GM18498 (cell line): ENCODE measurements around the gene HNRNPA0.

Experiments used
- ATAC-seq: cut with Tn5 transposase; IDR thresholded peaks from one replicate; pipeline ENCODE4 v1.9.1; 2021; ENCODE audit warnings: mild to moderate bottlenecking, moderate library complexity; ENCODE audit not compliant: unreplicated experiment

HNRNPA0 gene

GRCh38 chr5:137754961-137755762 lies 999 bp upstream of the HNRNPA0 start:
- ATAC-seq = peak; percentile 29

GRCh38 chr5:137753691-137754187 lies 424 bp downstream of the HNRNPA0 start:
- ATAC-seq = peak; percentile 16

DNA sequence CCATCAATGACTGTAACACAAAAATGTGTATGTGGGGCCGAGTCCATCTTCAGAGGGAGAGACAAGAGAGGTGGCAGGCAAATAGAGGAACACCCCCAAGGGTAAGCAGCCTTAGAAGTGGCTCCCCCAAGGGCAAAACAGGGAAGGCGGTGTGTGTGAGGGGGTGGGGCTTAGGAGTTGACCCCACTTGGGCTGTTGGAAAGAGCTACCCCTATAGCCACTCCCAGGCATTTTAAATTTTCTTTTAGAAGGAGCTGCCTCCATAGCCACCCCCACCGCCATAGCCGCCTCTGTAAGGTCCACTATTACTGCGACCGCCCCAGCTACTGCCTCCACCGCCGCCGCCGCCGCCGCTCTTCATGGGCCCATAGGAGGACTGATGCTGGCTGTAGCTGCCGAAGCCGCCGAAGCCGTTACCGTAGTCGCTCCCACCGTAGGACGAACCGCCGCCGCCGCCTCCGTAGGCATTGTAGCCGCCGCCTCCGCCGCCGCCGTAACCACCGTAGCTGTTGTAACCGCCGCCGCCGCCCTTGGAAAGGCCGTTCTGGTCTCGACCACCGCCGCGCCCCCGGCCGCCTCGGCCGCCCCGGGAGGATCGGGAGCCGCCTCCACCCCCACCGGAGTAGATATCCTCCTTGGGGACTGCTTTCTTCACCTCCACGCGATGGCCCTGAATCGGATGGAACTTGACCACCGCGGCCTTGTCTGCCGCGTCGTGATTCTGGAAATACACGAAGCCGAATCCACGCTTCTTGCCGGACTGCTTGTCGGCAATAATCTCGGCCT lies 1.1 kb downstream of the HNRNPA0 start:
- ATAC-seq = no peak

GRCh38 chr5:137751869-137752491 lies 2.2 kb downstream of the HNRNPA0 start:
- ATAC-seq = no peak

DNA sequence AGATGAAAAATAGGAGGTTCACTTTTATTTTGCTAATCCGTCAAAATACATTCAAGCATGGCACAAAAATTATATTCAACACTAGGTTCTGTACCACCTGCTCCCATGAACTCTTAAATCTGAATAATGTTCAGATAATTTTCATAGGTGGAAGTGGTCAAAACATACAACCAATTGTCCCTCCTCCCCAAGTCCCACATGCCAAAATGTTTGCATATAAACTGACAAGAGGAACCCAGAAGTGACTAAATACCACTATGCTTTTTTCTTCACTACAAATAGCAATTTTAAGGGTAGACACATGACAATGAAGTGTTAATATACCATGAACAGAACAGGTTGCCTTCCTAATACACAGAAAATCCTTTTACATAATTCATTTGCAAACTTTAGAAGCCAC lies 3.7 kb downstream of the HNRNPA0 start:
- ATAC-seq = no peak

DNA sequence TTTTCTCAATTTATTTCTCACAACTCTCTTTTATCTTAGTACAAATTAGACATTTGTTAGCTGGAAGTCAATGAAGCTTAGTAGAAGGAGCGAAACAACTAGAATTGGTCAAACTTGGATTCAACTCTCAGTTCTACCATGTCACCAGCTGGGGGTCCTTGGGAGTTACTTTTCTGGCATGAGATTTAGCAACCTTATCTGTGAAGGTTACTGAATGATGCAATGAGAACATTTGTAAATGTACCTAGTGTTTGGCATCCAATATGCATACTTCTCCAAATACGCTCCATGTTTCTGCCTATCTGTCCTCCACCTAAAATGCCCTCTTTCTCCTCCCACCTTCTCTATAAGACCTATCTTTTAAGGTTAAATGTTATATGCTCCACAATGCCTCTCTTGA lies 6.3 kb downstream of the HNRNPA0 start:
- ATAC-seq = no peak

DNA sequence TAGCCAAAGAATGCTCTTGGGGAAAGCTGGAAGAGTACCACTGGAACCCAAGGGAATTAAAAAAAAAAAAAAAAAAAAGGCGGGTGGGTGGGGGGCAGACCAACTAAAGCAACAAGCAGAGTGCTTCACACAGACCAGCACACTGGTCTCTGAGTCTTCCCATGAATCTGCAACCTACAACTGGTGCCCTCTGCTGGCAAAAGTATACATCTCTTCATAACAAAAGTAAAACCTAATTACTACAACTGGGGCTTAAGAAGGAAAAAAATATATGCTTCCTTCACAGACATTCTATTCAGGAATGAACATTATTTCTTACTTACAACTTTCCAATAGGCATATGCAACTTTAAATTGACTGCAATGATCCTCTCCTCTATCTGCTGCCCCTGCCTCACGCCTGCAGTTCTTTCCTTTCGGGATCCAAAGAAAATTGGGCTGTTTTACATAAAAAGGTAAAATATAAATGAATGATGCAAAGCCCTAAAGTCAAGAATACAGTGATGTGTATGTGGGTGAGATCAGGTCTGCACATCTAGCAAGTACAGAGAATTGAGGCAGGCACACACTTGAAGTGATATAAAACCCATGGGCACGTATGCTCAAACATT lies 11.0 kb downstream of the HNRNPA0 start:
- ATAC-seq = peak; percentile 75

DNA sequence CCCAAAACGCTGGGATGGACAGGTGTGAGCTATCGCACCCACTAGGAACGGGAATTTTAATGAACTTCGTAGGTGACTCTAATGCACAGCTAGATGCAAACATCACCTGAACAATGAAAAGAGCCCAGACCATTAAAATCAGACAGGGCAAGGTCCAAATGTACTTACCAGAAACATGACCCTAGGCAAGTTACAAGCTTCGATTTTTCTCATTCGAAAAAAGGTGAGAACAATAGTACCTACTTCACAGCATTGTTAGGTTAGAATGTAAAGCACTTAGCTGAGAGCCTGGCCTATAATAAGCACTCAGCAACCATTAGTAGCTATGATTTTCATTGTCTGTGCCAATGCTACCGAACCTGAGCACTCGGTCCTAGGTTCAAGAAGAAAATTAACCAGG lies 12.4 kb downstream of the HNRNPA0 start:
- ATAC-seq = no peak

GRCh38 chr5:137739737-137740136 lies 14.4 kb downstream of the HNRNPA0 start:
- no peak for ATAC-seq

- ATAC-seq = no peak
Measured at GRCh38 chr5:137738947-137739346, 15.2 kb downstream of the HNRNPA0 start.

DNA sequence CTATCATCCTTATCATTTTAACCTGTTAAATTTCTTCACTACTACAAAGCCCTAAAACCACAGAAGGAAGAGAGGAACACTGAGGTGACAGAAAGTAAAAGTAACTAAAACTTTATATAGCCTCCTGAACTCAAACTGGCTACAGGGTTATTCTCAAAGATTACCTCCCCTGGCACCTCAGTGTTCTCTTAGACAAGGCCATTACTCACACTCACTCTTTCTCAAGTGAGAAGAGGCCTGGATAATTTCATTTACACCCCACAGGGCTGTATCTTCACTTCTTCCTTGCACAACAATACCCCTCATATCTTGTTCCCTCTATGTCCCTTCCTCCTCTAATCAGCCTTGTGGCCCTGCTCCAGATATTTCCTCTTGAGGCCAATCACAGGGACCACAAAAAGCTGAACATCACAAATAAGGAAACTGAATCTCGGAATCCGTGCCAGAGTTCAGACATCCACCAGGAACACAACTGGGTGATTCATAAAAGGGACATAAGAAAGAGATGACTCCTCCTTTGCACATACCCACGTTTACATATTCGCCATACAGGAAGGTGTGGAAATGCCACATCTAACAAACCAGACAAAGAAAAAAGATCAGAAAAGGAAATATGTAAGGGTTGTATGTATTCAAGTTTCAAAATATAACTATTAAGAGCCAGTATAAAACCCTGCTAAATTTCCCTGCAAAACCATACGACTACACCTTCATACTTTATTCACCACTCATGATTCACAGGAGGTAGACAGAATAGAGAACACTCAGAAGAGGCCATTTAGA lies 16.6 kb downstream of the HNRNPA0 start:
- ATAC-seq = peak; percentile 41

GRCh38 chr5:137736496-137736895 lies 17.7 kb downstream of the HNRNPA0 start:
- ATAC-seq = no peak

DNA sequence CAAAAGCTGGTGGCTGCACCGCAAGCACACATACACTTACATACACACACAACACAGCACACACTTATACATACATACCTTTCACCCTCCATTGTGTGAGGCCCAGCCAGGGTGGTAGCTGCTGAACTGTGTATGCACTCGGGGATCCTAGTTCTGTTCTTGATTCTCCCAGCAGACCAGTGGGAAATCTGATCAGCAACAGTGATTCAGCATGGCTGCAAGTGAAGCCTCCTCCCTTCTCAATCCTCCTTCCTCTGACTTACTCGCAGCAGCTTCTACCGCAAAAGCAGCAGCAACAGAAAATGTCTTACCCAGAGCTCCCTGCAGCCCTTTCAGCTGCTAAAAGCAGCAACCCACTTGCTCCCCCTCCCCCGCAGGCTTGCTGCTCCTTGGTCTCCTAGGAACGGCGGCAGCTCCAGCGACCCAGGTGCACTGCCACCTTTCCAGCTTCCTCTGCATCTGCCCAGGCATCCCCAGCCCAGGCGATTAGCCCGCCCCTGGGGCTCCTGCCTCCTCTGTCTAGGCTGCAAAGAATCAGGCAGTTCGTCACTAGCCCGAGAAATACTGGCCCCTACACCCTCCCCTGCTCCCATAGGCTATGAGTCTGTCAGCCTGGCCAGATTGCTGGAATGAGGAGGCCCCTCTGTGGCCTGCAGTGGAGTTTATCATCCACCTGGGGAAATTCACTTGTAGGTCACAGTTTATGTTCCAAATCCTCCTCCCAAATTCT lies 18.4 kb downstream of the HNRNPA0 start, which contains the start of gene KLHL3:
TSS of gene KLHL3 (minus strand) at position 535 of the 730 bp plus-strand sequence. CDS start at position 92, 443 bp downstream.
- ATAC-seq = peak; percentile 59

DNA sequence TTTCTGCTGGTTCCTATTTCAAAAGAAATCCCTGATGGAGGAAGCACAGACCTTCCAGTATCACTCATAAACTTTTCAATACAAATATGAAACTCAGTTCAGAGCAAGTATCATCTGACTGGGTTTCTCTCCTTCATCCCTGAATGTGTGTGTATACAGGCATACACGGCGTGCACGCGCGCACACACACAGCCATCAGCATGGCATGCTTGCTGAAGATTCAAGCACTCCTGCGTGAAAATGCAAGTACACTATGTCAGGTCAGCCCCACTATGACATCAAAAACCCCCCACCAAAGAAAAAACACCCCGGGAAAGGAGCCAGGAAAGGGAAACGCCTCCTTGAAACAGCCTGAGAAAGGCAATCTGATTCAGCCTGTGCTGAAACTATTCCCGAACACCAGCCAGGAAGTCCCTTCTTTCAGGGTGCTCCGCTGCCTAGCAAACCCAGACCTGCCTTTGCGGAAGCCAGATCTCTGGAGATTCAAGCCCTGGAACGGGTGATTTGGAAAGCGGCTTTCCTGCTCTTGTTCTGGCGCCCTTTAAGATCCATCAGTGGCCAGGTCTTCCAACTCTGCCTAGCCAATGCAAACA lies 19.1 kb downstream of the HNRNPA0 start:
- peak; percentile 11 for ATAC-seq

DNA sequence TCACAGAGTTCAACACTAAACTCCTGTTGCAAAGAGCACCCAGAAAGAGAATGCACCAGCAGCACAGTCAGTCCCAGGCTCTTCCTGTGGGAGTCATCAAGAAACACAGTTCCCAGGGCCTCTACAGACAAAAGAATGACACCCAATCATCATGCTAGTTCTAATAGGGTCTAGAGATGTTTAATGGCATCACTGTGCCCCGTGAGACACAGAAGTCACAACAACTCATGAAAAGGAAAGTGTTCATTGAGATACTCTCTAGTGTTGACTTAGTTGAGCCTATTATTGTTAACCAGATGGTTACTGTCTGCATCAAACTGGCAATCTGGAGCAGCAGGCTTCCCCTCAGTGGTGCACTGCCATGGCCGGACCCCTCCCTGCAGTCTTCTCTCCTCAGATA lies 19.8 kb downstream of the HNRNPA0 start:
- no peak for ATAC-seq

GRCh38 chr5:137733922-137734321 lies 20.2 kb downstream of the HNRNPA0 start:
- no peak for ATAC-seq

DNA sequence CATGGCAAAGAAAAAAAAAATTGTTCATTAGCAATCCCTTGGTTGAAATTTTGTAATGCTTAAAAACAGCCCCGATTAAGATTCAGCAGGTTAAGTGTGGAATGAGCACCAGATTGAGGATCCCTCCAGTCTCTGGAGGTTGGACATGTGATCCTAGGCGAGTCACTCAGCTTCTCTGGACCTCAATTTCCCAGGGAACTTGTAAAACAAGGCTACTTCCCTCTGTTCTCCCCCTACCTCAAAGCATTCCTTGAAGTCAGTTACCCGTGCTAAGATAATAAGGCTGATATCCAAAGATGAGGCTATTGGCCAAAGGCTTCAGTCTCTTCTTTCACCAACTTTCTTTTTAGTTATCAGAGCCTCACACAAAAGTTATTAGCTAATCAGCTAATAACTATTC lies 21.2 kb downstream of the HNRNPA0 start:
- ATAC-seq = no peak

DNA sequence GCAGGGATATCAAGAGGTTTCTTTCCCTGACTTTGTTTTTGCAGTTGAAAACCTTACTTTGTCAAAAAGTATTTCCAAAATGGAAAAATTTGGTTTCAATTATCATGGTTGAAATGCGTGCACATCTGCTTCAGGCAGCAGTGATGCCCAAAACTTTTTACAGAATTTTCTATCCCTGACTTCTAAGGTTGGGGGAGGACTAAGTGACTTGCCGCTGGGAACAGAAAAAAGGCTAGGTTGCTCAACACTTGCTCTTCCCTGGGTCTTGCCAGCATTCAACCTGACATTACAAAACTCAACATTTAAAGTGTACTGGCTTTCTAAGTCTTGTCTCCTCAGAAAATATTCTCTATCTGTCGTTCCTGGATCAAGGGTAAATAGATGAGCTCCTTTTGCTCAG lies 23.0 kb downstream of the HNRNPA0 start:
- ATAC-seq = no peak

DNA sequence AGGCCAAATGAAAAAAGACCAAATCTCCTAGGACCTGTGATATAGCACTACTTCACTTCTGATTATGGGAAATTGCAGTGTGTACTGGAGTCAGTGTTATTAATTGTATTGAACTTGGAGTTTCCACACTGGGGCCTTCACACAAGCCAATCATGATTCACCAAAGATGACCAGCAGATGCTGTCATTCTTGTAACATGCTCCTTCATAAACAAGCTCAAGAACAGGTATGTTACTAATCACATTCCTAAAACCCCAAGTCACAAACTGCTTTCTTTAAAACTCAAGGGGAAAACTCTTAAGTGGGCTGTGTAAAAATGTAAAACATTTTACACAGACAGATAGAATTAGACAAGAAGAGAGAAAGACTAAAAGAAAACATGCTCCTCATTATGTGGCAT lies 23.8 kb downstream of the HNRNPA0 start:
- ATAC-seq = no peak
